A673 (cell line): Measurements from ENCODE around the gene OR51L1. TPM values are rescaled to one million over a fixed set of nuclear protein-coding genes. Genes with fewer than 3 reads are reported as not detected.

Source experiments
- BruUV-seq: library from RNA; stranded (reverse); fragments of 400-500 nt; replicated peaks from 2 replicates; lab custom pipeline; 2021; lab: Mats Ljungman, UMichigan
- CTCF ChIA-PET: fragments of 300-600 bp; sonication (Branson Sonifier 250); formaldehyde crosslinking; loops from one replicate; lab custom pipeline; 2022; ENCODE audit warnings: antibody characterized with exemption; lab: Charles Lee
- POLR2A ChIA-PET: fragments of 300-600 bp; sonication (Branson Sonifier 250); formaldehyde crosslinking; loops from one replicate; lab custom pipeline; 2022; ENCODE audit warnings: antibody characterized with exemption; ENCODE audit not compliant: low non-redundant PET; lab: Charles Lee
- DNase-seq: peaks from one replicate; pipeline ENCODE4 v3.0.0-alpha.2; 2015; ENCODE audit warnings: low spot score
- H3K27ac ChIP-seq: fragments of 200-600 bp; sonication (generic); 2 replicates; pipeline ENCODE4 v1.5.1; 2016; ENCODE audit warnings: mixed run types, low read depth, mild to moderate bottlenecking, mixed read lengths, antibody characterized with exemption, low read length; ENCODE audit not compliant: poor library complexity, severe bottlenecking
- H3K27me3 ChIP-seq: fragments of 200-600 bp; sonication (generic); replicated peaks from 2 replicates; pipeline ENCODE4 v1.6.1; 2017; ENCODE audit warnings: mixed run types, low read depth, mild to moderate bottlenecking, mixed read lengths, antibody characterized with exemption, low read length; ENCODE audit not compliant: insufficient read depth, poor library complexity
- H3K36me3 ChIP-seq: fragments of 200-600 bp; sonication (generic); 2 replicates; pipeline ENCODE4 v1.6.1; 2016; ENCODE audit warnings: mixed run types, mild to moderate bottlenecking, mixed read lengths, antibody characterized with exemption, low read length; ENCODE audit not compliant: insufficient read depth, poor library complexity, severe bottlenecking
- H3K4me1 ChIP-seq: fragments of 200-600 bp; sonication (generic); 2 replicates; pipeline ENCODE4 v1.6.1; 2017; ENCODE audit warnings: mixed run types, mild to moderate bottlenecking, mixed read lengths, antibody characterized with exemption, low read length; ENCODE audit not compliant: insufficient read depth, poor library complexity, severe bottlenecking
- H3K4me3 ChIP-seq: fragments of 200-600 bp; sonication (generic); 2 replicates; pipeline ENCODE4 v1.5.1; 2016; ENCODE audit warnings: low read depth, mixed run types, mild to moderate bottlenecking, mixed read lengths, low read length; ENCODE audit not compliant: poor library complexity, severe bottlenecking
- H3K9me3 ChIP-seq: fragments of 200-600 bp; sonication (generic); 2 replicates; pipeline ENCODE4 v1.6.1; 2016; ENCODE audit warnings: mixed run types, low read depth, mild to moderate bottlenecking, mixed read lengths, antibody characterized with exemption, low read length; ENCODE audit not compliant: poor library complexity, severe bottlenecking
- CTCF ChIP-seq: fragments of 300-800, 200-600 bp; sonication (generic); conservative IDR thresholded peaks from 2 replicates; pipeline ENCODE4 v1.5.1; 2017; ENCODE audit warnings: low read depth, mild to moderate bottlenecking, antibody characterized with exemption, low read length, moderate library complexity, mixed read lengths
- EZH2 ChIP-seq: fragments of 200-600 bp; sonication (generic); IDR thresholded peaks from 2 replicates; pipeline ENCODE4 v1.6.1; 2017; ENCODE audit warnings: borderline replicate concordance, low read depth, mild to moderate bottlenecking, mixed read lengths, antibody characterized with exemption, low read length; ENCODE audit not compliant: poor library complexity, severe bottlenecking
- intact Hi-C: fragments of 100-400 bp; cut with micrococcal nuclease; formaldehyde crosslinking; loops from one replicate; pipeline ENCODE4 v1.10.0; 2022; ENCODE audit not compliant: unreplicated experiment
- total RNA-seq: library from RNA; stranded (reverse); gene quantifications from 2 replicates; pipeline ENCODE4 v1.2.3, GENCODE V29; 2021

OR51L1 gene
- total RNA-seq, 1 experiment from 2014 or later = not detected

DNA sequence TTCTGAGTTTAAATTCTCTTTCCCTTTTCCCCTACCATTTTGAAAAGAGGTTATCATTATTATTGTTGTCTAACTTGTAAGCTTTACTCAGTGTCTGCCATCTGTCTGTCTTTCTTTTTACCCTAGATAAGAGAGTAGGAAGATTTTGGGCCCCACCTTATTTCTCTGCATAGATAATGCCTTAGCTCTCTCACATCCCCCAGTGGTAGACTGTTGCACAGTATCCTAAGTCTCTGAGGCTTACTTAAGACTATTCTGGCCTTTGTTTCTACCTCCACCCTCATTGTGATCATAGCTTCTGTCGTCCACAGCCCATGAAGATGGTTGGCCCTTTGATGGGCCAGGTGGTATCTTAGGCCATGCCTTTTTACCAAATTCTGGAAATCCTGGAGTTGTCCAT is 3.6 kb upstream of the OR51L1 start:
- TF ChIP-seq EZH2 (no peak), CTCF (peak; percentile 33; the same call in 1 of the 2 replicates)
- intact Hi-C loops = no loop called here
- Histone ChIP-seq H3K4me3 (no peak overlapping the region), H3K36me3 (no peaks in the 10 kb centered on the region), H3K27ac (no peak overlapping the region), H3K27me3 (no peaks in the 10 kb centered on the region), H3K4me1 (no peaks in the 10 kb centered on the region), H3K9me3 (no peaks in the 10 kb centered on the region)
- no TSS peak for BruUV-seq
- ChIA-PET POLR2A (no interaction called here), CTCF (no interaction called here)
- peak; percentile 5 for DNase-seq

DNA sequence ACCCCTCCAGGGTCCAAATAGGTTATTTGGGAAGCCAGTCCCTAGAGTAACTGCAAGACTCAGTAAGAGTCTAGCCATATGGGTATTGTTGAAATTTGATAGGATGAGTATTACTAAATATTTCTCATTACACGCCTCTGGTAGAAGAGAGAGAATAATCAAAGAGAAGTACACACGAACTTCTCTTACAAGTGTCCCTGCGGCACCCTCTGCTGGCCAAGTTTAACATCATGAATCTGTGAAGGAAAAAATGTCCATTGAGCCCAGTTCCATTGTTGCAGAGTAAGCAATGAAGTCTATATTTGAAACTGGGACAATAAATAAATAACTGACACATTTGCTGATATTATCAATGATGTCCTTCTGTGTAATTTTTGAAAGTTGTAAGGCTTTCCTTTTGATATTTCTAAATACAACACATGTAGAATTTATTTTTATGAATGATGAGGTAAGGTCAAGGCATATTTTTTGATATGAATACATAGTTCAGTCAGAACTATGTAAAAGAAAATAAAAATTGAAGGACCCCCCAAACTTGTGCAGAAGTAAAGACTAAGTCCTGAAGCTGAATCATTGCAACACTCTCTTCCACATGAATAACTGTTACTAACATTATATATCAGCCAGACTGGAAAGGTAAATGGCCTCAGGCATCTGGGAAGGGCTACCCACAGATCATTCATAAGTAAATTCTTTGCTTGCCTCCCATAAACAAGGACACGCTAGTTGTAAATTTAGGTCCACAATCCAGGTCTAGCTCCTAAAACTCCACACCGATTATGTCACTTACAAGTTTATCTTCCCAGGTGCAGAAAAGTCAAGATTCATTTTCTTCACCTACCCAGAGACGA is 10.0 kb downstream of the OR51L1 start:
- no peak overlapping the region for H3K4me3 ChIP-seq
- no peaks in the 10 kb centered on the region for H3K27me3 ChIP-seq
- ChIA-PET POLR2A (no interaction called here), CTCF (no interaction called here)
- intact Hi-C loops = loop anchor here (1.0 to 5.0 kb wide), 3 partner anchors 367 to 817 kb away; partner anchors contain the start of gene OR51D1
- no peaks in the 10 kb centered on the region for H3K9me3 ChIP-seq
- peak; percentile 59 for DNase-seq
- TF ChIP-seq EZH2 (no peak), CTCF (peak; percentile 65)
- no peaks in the 10 kb centered on the region for H3K36me3 ChIP-seq
- BruUV-seq = no TSS peak
- H3K27ac ChIP-seq = no peak overlapping the region
- H3K4me1 ChIP-seq = no peaks in the 10 kb centered on the region

DNA sequence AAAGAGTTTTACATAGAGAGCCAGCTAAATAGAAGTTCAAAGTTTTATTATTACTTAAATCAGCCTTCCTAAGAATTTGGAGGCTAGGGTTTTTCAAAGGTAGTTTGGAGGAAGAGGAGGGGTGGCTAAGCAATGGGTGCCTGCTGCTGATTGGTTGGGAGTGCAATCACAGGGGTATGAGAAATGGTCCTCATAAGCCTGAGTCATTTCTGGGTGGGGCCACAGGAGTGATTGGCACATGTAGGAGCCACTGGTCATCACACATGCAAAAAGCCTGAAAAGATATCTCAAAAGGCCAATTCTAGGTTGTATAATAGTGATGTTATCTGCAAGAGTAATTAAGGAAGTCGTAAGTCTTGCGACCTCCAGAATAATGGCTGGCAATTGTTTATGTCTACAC is 12.9 kb downstream of the OR51L1 start:
- CTCF ChIA-PET = no interaction called here
- Histone ChIP-seq H3K27ac (no peak overlapping the region), H3K4me1 (no peaks in the 10 kb centered on the region), H3K36me3 (no peaks in the 10 kb centered on the region), H3K9me3 (no peaks in the 10 kb centered on the region), H3K27me3 (no peaks in the 10 kb centered on the region), H3K4me3 (no peak overlapping the region)
- intact Hi-C loops = no loop called here
- POLR2A ChIA-PET = no interaction called here
- no TSS peak for BruUV-seq
- peak; percentile 9 for DNase-seq
- TF ChIP-seq EZH2 (no peak), CTCF (no peak)
